ENCODE measurements around the gene PTGR2. TPM values are rescaled to one million over a fixed set of nuclear protein-coding genes. Genes with fewer than 3 reads are reported as not detected.

PTGR2 gene
- total RNA-seq, result 6.9 TPM

DNA sequence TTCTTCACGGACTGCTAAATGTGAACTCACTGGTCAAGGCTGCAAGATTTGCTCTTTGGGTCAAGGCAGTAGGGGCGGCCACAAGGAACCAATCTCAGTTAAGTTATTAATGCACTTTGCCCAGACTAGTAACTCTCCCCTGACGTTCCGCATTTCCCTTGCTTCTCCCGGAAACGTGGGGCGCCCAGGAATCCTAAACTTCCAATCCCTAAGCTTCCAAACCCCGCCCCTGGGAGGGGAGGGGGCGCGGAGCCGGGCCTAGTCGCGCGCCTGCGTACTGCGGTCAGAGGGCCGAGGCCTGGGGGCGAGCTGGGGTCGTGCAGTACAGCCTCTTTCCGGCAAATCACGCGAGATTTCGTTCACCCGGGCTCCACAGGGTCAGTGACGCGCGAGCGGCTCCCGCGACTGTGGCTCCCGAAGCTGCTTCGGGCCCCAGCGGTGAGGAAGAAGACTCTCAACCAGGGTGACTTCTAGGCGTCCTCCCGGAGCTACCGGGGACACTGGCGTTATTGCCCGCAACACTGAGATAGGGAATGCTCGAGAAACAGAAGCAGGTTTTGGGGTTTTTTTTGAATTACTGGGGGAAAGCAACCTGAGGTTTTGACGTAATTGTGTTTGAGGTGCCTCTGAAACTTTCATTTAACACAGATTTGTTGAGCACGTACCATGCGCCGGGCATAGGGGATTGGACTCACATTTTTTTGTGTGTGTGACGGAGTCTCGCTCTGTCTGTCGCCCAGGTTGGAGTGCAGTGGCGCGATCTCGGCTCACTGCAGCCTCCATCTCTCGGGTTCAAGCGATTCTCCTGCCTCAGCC lies at the start of gene PTGR2:
TSS of gene PTGR2 (plus strand) at position 265 of the 816 bp plus-strand sequence. CDS start 7,032 bp downstream, outside the sequence.

DNA sequence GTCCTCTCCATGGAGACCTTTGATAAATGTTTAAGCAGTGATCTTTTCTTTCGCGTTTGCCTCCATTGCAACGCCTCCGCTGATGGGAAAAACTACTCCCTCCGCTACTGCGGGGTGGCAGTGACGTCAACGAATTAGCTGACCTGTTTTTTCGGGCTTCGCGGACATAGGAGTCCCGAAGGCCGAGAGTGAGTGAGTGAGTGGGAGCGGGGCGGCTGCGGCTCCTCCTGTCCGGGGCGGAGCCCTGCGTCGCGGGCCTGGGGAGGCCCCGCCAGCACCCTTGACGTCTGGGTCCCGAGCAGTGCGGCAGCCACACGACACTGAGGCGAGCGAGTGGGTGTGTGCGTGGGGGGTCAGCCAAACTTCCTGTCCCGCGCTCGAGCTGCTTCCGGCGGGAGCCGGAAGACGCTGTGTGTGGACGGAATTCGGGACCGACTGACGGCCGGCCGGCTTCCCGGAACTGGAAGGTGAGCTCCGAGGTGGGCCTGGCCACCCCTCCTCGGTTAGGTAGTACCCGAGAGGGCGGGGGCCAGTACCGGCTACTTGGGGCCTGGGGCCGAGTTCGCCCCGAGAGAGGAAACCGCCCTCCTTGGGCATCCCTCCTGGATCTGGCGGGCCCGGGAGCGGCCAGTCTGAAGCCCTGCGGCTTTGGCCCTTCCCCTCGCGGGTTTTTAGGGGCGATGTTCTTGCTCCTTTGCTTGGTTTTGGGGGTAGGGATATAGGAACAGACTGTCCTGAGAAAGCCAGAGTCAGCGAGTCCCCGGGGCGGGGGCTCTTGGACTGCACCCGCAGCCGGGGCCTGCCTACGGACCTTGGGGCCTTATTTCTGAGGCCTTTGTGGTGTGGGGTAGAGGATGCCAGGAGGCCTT lies 35.1 kb downstream of the PTGR2 start, which contains the start of gene ZNF410:
TSS of gene ZNF410 (plus strand) at position 411 of the 869 bp plus-strand sequence. CDS start 5,317 bp downstream, outside the sequence.

Small RNAs within 50 kb of the gene (small RNA-seq; reads per million reads assigned to genes)
- not detected for gene AC005520.4
- gene RF00019, result not detected

Other genes with a start within 250 kb of the PTGR2 start
- not detected for gene ACOT6, start 239.3 kb upstream of the PTGR2 start, total RNA-seq
- gene DNAL1, start 206.8 kb upstream of the PTGR2 start, total RNA-seq, result 38.5 TPM
- 145 TPM for gene PNMA1, start 137.4 kb upstream of the PTGR2 start, total RNA-seq
- 60.4 TPM for gene ZNF410, start 35.0 kb downstream of the PTGR2 start, total RNA-seq
- gene FAM161B, start 98.3 kb downstream of the PTGR2 start, total RNA-seq, result 20.3 TPM
- gene COQ6, start 98.5 kb downstream of the PTGR2 start, total RNA-seq, result 28.6 TPM
- gene ENTPD5, start 167.5 kb downstream of the PTGR2 start, total RNA-seq, result 6.7 TPM
- gene BBOF1, start 167.5 kb downstream of the PTGR2 start, total RNA-seq, result 16.1 TPM
- gene ALDH6A1, start 232.6 kb downstream of the PTGR2 start, total RNA-seq, result 68.7 TPM
- 26.3 TPM for gene LIN52, start 233.1 kb downstream of the PTGR2 start, total RNA-seq

Measured in diencephalon (tissue), 1 donor.